H1 (cell line): ENCODE results near the gene NOC4L. TPM values are rescaled to one million over a fixed set of nuclear protein-coding genes. Genes with fewer than 3 reads are reported as not detected.

Experiments
- CBX5 ChIP-seq: fragments of 300-800, 300-1000 bp; sonication (generic); IDR thresholded peaks from 2 replicates; pipeline ENCODE4 v1.7.1; 2016; ENCODE audit warnings: antibody characterized with exemption, low read length, low read depth
- EGR1 ChIP-seq: IDR thresholded peaks from 2 replicates; pipeline ENCODE4 v1.6.1; 2011; ENCODE audit warnings: low read depth, low read length, borderline replicate concordance
- RNF2 ChIP-seq: fragments of 200-900, 300-1000 bp; sonication (generic); IDR thresholded peaks from 2 replicates; pipeline ENCODE4 v1.7.1; 2016; ENCODE audit warnings: borderline replicate concordance, low read depth, mild to moderate bottlenecking, antibody characterized with exemption, low read length; ENCODE audit not compliant: poor library complexity, severe bottlenecking; ENCODE audit errors: missing control alignments
- RXRA ChIP-seq: IDR thresholded peaks from 2 replicates; pipeline ENCODE4 v1.6.1; 2011; ENCODE audit warnings: low read depth, mild to moderate bottlenecking, low read length, moderate library complexity; ENCODE audit not compliant: insufficient read depth
- TAF7 ChIP-seq: optimal IDR thresholded peaks from 2 replicates; pipeline ENCODE3; 2011; ENCODE audit warnings: low read depth, mild to moderate bottlenecking, inconsistent platforms, low read length, moderate library complexity, borderline replicate concordance
- TCF12 ChIP-seq: IDR thresholded peaks from 2 replicates; pipeline ENCODE4 v1.6.1; 2011; ENCODE audit warnings: low read depth, mild to moderate bottlenecking, low read length
- polyA plus RNA-seq, 7 experiments: library from polyadenylated mRNA; depleted of rRNA in 3 of 7; stranded (reverse) in 5 of 7; unstranded in 2 of 7; fragments of >200 nt in 5 of 7; fragments of 200-250 nt in 2 of 7; gene quantifications; 1 replicate in 5 of 7; 2 replicates in 1 of 7; 4 replicates in 1 of 7; pipeline versions ENCODE4 v1.2.1 to v1.2.3, GENCODE V29; 2011 to 2013; ENCODE audit warnings: missing spikeins in 2 of 7, mixed read lengths in 2 of 7
- total RNA-seq: library from RNA; stranded (reverse); fragmentation: NEBNext Ultra II Directional; extraction: Animal tissue kit (Norgen Biotek cat#: 25700); gene quantifications from 2 replicates; pipeline ENCODE4 v1.2.1, GENCODE V29; 2021
- TF ChIP-seq, protein P1 (sequence below), 3 experiments: IDR thresholded peaks; 1 replicate in 2 of 3; 2 replicates in 1 of 3; pipeline versions ENCODE4 v1.5.1 to v1.6.1; 2011; ENCODE audit warnings: low read length in 3 of 3, mild to moderate bottlenecking in 3 of 3, inconsistent platforms in 2 of 3, low read depth in 1 of 3, moderate library complexity in 1 of 3; ENCODE audit not compliant: insufficient read depth in 1 of 3; ENCODE audit errors: control extremely low read depth in 1 of 3

NOC4L gene
- total and polyA plus RNA-seq, 2 of the 8 experiments (the other 6 are each of a cell fraction or from before 2014, with no cell fraction given), result 26.8 to 40.3 TPM

DNA sequence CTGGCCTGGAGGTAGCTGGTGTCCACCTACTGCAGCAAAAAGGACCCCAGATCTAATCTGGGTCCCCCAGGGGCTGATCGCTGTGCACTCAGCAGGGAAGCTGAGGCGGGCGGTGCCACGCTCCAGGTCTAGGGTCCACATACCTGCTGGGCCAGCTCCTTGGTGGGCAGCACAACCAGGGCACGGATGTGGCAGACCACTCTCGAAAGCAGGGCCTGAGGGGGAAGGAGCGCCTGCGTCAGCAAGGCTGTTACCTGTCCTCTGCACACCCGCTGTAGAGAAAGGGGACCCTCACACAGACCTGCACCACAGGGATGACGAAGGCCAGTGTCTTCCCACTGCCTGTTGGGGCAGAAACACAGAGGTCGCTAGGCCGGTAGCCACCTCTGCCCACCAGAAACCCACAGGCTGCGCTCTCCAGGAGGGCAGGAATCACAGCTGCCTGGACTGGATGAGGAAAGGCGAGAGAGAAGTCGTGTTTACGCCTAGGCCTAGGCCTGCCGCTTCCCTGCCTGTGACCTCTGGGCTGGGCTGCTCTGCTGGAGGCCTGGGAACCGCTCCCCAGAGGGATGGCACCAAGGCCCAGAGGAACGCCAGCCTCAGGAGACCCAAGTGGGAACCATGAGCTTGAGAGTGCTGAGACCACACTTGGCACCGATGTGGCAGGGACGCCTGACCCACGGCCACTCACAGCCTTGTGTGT is 2.1 kb upstream of the NOC4L start (continued):
- TF ChIP-seq EGR1 (no peak), RNF2 (no peak), TCF12 (no peak), RXRA (no peak), CBX5 (no peak), TAF7 (no peak)
- TF ChIP-seq, protein P1, sequence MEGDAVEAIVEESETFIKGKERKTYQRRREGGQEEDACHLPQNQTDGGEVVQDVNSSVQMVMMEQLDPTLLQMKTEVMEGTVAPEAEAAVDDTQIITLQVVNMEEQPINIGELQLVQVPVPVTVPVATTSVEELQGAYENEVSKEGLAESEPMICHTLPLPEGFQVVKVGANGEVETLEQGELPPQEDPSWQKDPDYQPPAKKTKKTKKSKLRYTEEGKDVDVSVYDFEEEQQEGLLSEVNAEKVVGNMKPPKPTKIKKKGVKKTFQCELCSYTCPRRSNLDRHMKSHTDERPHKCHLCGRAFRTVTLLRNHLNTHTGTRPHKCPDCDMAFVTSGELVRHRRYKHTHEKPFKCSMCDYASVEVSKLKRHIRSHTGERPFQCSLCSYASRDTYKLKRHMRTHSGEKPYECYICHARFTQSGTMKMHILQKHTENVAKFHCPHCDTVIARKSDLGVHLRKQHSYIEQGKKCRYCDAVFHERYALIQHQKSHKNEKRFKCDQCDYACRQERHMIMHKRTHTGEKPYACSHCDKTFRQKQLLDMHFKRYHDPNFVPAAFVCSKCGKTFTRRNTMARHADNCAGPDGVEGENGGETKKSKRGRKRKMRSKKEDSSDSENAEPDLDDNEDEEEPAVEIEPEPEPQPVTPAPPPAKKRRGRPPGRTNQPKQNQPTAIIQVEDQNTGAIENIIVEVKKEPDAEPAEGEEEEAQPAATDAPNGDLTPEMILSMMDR (IDR thresholded peaks at IDR 0.05; ENCODE audit: control extremely low read depth in 1 of 3, insufficient read depth in 1 of 3, low read depth in 1 of 3, low read length in 3 of 3), result no peak
